Panc1 (cell line): ENCODE data around the gene DCHS2.

Experiments
- POLR2AphosphoS5 ChIP-seq: IDR thresholded peaks from 2 replicates; pipeline ENCODE4 v1.6.1; 2012; ENCODE audit warnings: mild to moderate bottlenecking, low read depth, low read length, moderate library complexity
- REST ChIP-seq, 2 experiments: IDR thresholded peaks; 2 replicates each; pipeline ENCODE4 v1.6.1; 2011 to 2012; ENCODE audit warnings: low read depth in 2 of 2, control low read depth in 1 of 2, low read length in 1 of 2, mild to moderate bottlenecking in 1 of 2, moderate library complexity in 1 of 2; ENCODE audit not compliant: insufficient read depth in 1 of 2
- SIN3A ChIP-seq: IDR thresholded peaks from 2 replicates; pipeline ENCODE4 v1.6.1; 2012; ENCODE audit warnings: low read depth, mild to moderate bottlenecking, low read length, moderate library complexity, borderline replicate concordance; ENCODE audit not compliant: insufficient read depth
- TCF7L2 ChIP-seq: IDR thresholded peaks from 2 replicates; pipeline ENCODE4 v1.6.1; 2011; ENCODE audit warnings: mild to moderate bottlenecking, low read depth, low read length, inconsistent platforms
- TF ChIP-seq, protein P1 (sequence below): fragments of 450-650 bp; IDR thresholded peaks from 2 replicates; pipeline ENCODE4 v1.5.1; 2017; ENCODE audit warnings: mild to moderate bottlenecking

DNA sequence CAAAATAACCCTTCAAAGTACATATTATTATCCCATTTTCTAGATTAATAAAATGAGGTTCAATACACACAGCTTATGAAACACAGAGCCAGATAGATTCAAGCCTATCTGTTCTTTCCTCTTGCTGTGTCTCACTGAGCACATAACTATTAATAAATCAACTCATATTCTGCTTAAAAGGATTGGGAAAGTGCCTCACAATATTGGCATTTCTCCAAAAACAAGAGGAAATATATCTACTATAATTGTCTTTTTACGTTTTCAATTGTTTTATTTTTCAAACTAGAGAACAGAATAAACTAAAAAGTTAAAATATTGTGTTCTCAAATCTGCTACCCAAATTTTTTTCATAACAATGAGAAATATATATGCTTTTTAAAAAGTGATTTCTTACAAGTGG is 15.8 kb downstream of the DCHS2 start:
- TF ChIP-seq, protein P1, sequence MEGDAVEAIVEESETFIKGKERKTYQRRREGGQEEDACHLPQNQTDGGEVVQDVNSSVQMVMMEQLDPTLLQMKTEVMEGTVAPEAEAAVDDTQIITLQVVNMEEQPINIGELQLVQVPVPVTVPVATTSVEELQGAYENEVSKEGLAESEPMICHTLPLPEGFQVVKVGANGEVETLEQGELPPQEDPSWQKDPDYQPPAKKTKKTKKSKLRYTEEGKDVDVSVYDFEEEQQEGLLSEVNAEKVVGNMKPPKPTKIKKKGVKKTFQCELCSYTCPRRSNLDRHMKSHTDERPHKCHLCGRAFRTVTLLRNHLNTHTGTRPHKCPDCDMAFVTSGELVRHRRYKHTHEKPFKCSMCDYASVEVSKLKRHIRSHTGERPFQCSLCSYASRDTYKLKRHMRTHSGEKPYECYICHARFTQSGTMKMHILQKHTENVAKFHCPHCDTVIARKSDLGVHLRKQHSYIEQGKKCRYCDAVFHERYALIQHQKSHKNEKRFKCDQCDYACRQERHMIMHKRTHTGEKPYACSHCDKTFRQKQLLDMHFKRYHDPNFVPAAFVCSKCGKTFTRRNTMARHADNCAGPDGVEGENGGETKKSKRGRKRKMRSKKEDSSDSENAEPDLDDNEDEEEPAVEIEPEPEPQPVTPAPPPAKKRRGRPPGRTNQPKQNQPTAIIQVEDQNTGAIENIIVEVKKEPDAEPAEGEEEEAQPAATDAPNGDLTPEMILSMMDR: no peak
- no peak for TF ChIP-seq REST (IDR thresholded peaks at IDR 0.05; ENCODE audit: insufficient read depth in 1 of 2, low read depth in 2 of 2, low read length in 1 of 2)
- TF ChIP-seq POLR2AphosphoS5: no peak
- TF ChIP-seq TCF7L2: no peak
- TF ChIP-seq SIN3A: no peak
